ENCODE results near the gene SHISA8.

Gene SHISA8

GRCh38 chr22:41913842-41914534, 886 bp downstream of the SHISA8 start:
- DNase-seq = no peak

- DNase-seq = no peak
These were observed 1.7 kb downstream of the SHISA8 start for GRCh38 chr22:41913040-41913719.

GRCh38 chr22:41912338-41913039, 2.4 kb downstream of the SHISA8 start:
- no peak for DNase-seq

- DNase-seq = no peak
These were observed 3.8 kb downstream of the SHISA8 start for GRCh38 chr22:41911001-41911611.

GRCh38 chr22:41910050-41911000, 4.5 kb downstream of the SHISA8 start:
- peak; percentile 43 for DNase-seq

GRCh38 chr22:41909310-41910049, 5.4 kb downstream of the SHISA8 start:
- no peak for DNase-seq

GRCh38 chr22:41908411-41909309, 6.2 kb downstream of the SHISA8 start:
- DNase-seq = no peak

GRCh38 chr22:41907436-41908401, 7.2 kb downstream of the SHISA8 start:
- DNase-seq = no peak

- no peak for DNase-seq
These were observed 8.1 kb downstream of the SHISA8 start for GRCh38 chr22:41906822-41907221.

- no peak for DNase-seq
These were observed 9.3 kb downstream of the SHISA8 start for GRCh38 chr22:41905411-41906202.

- DNase-seq = no peak
These were observed 10.1 kb downstream of the SHISA8 start for GRCh38 chr22:41904450-41905410.

- DNase-seq = no peak
These were observed 11.9 kb downstream of the SHISA8 start for GRCh38 chr22:41902932-41903421.

- DNase-seq = no peak
These were observed 12.9 kb downstream of the SHISA8 start for GRCh38 chr22:41902016-41902415.

- no peak for DNase-seq
These were observed 14.1 kb downstream of the SHISA8 start for GRCh38 chr22:41900652-41901312.

GRCh38 chr22:41899992-41900651, 14.8 kb downstream of the SHISA8 start:
- no peak for DNase-seq

- no peak for DNase-seq
These were observed 15.8 kb downstream of the SHISA8 start for GRCh38 chr22:41899110-41899509.

All from activated CD4-positive, alpha-beta T cell treated with anti-CD3 and anti-CD28 coated beads, Interleukin-2, amount 50 U/mL, for 1 hour (primary cell).